GM20000 (cell line): ENCODE data around the gene CPTP.

ENCODE experiments used
- DNase-seq: peaks from one replicate; pipeline ENCODE4 v3.0.0; 2012; ENCODE audit warnings: low spot score
- TF ChIP-seq, protein P1 (sequence below): IDR thresholded peaks from 2 replicates; pipeline ENCODE4 v1.5.1; 2012; ENCODE audit warnings: mild to moderate bottlenecking, control low read depth; ENCODE audit errors: extremely low read depth, missing control alignments

CPTP gene

GRCh38 chr1:1298861-1299685, 25.5 kb upstream of the CPTP start:
- DNase-seq: no peak
- TF ChIP-seq, protein P1, sequence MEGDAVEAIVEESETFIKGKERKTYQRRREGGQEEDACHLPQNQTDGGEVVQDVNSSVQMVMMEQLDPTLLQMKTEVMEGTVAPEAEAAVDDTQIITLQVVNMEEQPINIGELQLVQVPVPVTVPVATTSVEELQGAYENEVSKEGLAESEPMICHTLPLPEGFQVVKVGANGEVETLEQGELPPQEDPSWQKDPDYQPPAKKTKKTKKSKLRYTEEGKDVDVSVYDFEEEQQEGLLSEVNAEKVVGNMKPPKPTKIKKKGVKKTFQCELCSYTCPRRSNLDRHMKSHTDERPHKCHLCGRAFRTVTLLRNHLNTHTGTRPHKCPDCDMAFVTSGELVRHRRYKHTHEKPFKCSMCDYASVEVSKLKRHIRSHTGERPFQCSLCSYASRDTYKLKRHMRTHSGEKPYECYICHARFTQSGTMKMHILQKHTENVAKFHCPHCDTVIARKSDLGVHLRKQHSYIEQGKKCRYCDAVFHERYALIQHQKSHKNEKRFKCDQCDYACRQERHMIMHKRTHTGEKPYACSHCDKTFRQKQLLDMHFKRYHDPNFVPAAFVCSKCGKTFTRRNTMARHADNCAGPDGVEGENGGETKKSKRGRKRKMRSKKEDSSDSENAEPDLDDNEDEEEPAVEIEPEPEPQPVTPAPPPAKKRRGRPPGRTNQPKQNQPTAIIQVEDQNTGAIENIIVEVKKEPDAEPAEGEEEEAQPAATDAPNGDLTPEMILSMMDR: no peak

GRCh38 chr1:1299686-1300351, 24.8 kb upstream of the CPTP start:
- TF ChIP-seq, protein P1: peak; percentile 26
- DNase-seq: peak; percentile 76

GRCh38 chr1:1300352-1300739, 24.3 kb upstream of the CPTP start:
- TF ChIP-seq, protein P1: no peak
- no peak for DNase-seq

DNA sequence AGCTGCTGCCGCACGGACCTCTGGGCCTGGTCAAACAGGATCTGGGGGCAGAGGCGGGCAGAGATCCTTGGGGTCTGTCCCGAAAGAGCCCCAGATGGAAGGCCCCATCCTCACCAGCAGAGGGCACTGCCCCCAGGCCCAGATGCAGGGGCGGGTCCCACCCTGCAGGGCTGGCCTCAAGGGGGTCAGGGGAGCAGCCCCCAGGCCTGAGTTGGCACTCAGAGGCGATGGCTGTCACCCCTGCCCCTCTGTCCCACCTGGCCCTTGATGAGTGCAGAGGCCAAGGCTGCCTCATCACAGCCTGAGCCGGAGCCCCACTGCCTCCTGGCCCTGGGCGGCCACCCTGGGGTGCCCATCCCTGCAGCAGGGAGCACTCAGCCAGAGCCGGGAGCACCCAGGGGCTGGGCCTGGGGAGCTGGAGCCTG, 22.6 kb upstream of the CPTP start:
- no peak for DNase-seq
- TF ChIP-seq, protein P1: peak; percentile 23

DNA sequence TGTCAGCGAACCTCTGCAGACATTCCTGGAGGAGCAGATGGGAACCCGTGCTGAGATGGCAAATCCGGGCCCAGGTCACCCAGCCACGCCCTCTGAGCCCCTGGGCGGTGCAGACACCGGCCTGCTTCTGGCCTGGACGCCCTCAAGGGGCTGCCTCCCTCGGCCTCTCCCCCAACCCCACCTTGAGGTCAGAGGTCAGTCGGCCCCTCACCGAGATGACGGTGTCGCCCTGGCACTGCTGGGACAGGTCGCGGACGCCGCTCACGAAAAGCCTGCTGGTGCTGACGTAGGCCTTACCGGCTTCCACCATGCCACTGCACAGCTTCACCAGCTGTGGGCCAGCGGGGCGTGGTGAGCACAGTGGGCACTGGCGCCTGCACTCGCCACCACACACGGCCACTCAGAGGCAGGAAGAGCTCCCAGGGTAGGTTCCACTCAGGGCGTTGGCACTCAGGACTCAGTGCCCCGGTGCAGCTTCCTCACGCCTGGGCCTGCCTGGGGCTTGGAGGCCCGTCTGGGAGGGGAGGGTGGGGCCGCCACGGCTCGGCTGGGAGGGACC, 21.6 kb upstream of the CPTP start:
- DNase-seq: no peak
- TF ChIP-seq, protein P1: no peak

DNA sequence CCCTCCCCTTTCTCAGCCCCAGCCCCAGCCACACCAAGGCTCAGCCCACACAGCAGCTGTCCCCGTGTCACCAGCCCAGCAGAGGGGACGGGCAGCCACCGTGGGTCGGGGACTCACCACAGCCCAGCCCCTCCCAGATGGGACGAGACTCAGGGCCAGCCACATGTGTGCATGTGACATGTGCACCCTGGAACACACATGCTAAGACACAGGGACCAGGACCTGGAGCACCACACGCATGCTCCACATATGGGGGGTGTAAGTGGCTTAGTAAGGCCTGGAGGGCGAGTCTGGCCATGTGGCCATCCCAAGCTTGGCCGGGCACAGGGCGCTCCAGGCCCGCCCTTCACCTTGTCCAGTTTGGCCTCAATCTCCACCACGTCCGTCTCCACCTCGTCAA, 20.9 kb upstream of the CPTP start:
- TF ChIP-seq, protein P1: no peak

More for the DNA sequence above, 20.9 kb upstream of the CPTP start:
- DNase-seq: no peak
